ENCODE results near the gene ACSL5.
A peak's percentile ranks its signal among the peaks of the same experiment; 100 is the strongest.

ACSL5 gene

DNA sequence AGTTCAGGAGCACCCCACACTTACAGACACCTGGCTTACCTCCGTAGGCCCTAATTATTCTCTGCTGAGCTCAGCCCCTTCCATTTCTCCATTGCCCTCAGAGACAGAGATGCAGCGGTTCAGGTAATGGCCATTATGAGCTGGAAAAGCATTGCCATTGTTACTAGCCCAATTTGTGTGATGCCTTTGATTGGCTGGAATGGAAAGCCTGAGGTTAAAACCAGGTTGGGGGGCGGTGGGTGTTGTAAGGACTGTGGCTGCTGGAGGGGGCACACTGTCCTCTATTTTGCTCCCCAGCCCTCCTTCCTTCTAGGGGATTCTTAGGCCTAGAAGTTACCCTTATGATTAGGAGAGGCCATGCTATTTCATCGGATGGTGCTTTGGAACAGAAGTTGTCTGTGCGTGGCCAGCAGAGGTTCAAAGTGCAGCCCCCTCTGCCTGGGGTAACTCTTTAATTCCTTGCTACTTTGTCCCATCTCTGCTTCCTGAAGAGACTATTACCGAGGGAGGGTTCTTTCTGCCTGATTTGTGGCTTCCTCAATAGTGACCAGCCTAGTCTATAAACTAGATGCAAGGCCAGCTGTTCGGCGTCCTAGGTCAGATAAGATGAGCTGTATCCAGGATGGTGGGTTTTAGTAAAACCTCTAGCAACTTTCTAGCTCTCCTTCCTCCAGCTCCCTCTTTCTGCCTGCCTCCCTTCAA lies 14.2 kb upstream of the ACSL5 start:
- no peak overlapping the region for H3K4me3 ChIP-seq (ENCODE audit: control insufficient read depth, low read depth, low read length)
- no peak for DNase-seq (ENCODE audit: low read depth)
- TF ChIP-seq, protein P1, sequence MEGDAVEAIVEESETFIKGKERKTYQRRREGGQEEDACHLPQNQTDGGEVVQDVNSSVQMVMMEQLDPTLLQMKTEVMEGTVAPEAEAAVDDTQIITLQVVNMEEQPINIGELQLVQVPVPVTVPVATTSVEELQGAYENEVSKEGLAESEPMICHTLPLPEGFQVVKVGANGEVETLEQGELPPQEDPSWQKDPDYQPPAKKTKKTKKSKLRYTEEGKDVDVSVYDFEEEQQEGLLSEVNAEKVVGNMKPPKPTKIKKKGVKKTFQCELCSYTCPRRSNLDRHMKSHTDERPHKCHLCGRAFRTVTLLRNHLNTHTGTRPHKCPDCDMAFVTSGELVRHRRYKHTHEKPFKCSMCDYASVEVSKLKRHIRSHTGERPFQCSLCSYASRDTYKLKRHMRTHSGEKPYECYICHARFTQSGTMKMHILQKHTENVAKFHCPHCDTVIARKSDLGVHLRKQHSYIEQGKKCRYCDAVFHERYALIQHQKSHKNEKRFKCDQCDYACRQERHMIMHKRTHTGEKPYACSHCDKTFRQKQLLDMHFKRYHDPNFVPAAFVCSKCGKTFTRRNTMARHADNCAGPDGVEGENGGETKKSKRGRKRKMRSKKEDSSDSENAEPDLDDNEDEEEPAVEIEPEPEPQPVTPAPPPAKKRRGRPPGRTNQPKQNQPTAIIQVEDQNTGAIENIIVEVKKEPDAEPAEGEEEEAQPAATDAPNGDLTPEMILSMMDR (IDR thresholded peaks at IDR 0.05; ENCODE audit: control insufficient read depth, insufficient read depth, low read depth, low read length, missing control alignments): no peak

DNA sequence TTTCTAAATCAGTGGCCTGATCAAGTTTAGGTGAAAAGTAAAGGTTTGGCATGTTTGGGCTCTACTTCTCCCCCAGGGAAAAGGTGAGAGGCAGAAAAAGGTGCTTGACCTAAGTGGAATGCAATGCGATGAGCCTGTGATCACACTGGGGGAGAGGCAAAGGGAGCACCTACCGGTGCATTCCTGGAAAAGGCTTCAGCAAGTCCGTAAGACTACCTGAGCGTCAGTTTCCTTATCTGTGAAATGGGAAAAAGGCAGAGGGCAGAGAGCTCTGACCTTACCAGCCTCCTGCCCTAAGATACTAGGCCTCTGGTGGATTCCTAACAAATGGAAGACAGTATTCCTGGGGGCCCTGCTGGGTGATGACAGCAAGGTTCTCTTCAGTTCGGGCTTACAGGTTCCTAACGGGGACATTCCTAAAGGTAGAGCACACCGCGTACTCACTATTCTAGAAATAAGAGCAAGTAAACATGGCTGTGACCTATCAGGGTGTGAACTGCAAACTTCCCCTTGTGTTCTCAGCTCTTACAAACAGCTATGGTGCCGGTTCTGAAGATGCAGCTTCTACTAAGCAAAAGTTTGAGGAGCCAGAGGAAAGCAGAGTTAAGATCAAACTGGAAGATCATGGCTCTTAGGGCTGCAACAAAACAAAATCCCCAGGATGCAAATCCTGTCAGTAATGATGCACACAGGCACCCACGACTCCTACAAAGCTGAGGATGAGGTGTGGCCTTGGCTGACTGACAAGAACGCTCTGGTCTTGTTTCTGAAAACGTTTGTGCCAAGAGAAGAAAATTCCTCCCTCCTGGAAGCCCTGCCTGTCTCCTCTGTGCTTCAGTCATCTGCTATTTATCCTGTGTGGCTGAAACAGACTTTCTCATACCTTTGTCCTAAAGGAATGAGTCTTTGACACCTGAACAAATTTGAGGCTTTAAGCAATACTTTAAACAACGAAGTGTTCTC lies 13.3 kb upstream of the ACSL5 start:
- TF ChIP-seq, protein P1 (IDR thresholded peaks at IDR 0.05; ENCODE audit: control insufficient read depth, insufficient read depth, low read depth, low read length, missing control alignments): no peak
- no peak for DNase-seq (ENCODE audit: low read depth)
- H3K4me3 ChIP-seq (ENCODE audit: control insufficient read depth, low read depth, low read length): no peak overlapping the region

DNA sequence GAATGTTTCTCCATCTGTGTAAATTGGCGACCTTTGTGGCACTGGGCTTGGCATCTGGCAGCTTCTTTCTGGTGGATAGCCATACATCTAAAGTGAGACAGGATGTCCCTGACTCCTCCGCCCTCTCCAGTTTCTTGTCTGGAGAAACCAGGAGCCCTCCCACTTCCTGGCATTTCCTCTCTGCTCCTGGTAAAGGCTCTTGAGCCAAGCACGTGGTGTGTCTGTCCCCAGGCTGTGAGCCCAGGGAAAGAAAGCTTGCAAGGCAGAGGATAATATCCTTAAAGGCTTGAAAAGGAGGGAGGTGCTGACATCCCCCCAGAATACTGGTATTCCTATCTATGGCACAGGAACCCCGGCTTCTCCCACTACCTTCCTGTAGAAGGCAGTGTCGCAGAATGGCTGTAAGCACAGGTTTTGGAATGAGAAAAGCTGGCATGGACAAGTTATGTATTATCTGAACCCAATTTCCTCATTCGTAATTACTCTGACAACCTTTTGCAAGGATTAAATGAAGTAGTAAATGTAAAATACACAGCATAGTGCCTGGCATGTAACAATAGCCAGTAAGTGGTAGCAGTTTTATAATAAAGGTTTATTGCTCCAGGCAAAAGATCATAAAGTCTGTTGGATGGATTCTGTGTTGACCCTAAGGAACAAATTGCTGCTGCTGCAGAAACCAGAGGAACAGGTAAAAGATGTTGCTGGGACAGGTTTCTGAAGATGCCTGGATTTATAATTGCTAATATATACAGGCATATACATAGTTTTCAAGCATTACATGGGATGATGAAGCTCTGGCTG lies 11.8 kb upstream of the ACSL5 start:
- H3K4me3 ChIP-seq (ENCODE audit: control insufficient read depth, low read depth, low read length): no peak overlapping the region
- TF ChIP-seq, protein P1 (IDR thresholded peaks at IDR 0.05; ENCODE audit: control insufficient read depth, insufficient read depth, low read depth, low read length, missing control alignments): peak; percentile 14
- no peak for DNase-seq (ENCODE audit: low read depth)

DNA sequence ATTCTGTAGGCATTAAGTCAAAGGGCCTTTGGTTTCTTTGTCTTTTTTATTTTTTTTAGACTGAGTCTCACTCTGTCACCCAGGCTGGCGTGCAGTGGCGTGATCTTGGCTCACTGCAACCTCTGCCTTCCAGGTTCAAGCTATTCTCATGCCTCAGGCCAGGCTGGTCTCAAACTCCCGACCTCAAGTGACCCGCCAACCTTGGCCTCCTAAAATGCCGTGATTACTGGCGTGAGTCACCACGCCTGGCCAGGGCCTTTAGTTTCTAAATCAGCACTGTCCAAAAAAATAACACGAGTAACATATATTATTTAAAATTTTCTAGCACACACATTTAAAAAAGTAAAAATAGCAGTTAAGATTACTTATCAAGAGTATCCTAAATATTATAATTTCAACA lies 11.1 kb upstream of the ACSL5 start:
- DNase-seq (ENCODE audit: low read depth): no peak
- TF ChIP-seq, protein P1 (IDR thresholded peaks at IDR 0.05; ENCODE audit: control insufficient read depth, insufficient read depth, low read depth, low read length, missing control alignments): no peak
- H3K4me3 ChIP-seq (ENCODE audit: control insufficient read depth, low read depth, low read length): no peak overlapping the region

DNA sequence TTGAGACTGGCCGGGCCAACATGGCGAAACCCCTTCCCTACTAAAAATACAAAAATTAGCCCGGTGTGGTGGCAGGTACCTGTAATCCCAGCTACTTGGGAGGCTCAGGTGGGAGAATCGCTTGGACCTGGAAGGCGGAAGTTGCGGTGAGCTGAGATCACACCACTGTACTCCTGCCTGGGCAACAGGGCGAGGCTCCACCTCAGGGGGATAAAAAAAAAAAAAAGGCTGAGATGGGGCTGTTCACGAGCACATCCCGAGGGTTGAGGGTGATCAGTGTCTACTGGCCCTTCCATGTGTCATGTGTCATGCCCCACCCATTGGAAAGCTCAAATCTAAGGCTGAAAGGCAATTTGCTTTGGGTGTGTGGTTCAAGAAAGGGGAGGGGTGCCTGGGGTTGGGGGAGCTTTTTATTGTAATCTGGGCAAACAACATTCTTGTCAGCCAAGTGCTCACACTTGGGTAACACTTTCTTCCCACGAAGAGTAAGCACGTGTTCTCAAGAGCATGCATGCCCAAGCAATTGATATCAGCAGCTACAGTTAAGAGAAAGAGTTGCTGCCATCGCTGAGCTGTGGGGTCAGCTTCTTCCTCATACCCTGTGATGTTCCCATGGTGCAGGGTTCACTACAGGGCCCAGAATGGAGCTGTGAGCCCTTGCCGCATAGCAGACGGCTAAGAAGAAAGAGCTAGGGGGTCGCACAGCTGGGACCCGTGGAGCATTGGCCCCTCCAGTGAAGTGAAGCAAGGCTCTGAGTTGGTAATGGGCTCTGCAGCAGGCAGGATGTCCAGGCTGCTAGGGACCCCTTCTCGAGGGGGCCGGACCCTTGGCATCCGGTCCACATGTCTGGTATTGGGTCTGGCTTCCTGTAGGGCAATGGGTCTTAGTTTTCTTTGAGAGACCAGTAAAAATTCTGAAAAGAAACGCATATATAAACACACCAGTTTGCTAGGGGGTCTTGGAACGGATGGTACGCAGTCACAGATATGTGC lies 9.9 kb upstream of the ACSL5 start:
- TF ChIP-seq, protein P1 (IDR thresholded peaks at IDR 0.05; ENCODE audit: control insufficient read depth, insufficient read depth, low read depth, low read length, missing control alignments): no peak
- DNase-seq (ENCODE audit: low read depth): no peak
- H3K4me3 ChIP-seq (ENCODE audit: control insufficient read depth, low read depth, low read length): no peak overlapping the region
